ENCODE measurements around the gene TTC9B. TPM values are rescaled to one million over a fixed set of nuclear protein-coding genes. Genes with fewer than 3 reads are reported as not detected.

The TTC9B gene
- total RNA-seq, 4 donors from 2014 or later, result not detected

DNA sequence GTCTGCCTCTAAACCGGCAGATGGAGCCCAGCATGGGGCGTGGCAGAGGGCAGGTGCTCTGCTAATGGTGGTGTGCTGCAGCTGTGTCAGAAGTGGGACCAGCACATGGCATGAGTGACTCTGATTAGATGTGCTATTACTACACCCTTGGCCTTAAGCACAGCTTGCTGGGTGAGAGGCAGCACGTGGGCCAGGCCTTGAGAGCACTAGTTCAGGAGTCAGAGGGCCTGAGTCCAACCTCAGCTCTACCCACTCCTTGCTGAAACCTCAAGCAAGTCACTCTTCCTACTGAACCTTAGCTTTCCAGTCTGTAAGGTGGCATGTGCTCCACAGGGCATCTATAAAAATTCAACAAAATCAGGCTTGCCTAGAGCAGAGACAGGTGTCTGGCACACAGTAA lies 44.2 kb upstream of the TTC9B start:
- Histone ChIP-seq H3K4me1 (peaks cover 0 to 28% (median 3%) of the 10 kb centered on the region in 3 donors), H3K4me3 (no peak overlapping the region), H3K27me3 (no peaks in the 10 kb centered on the region), H3K36me3 (peaks cover 0 to 50% (median 22%) of the 10 kb centered on the region in 3 donors), H3K9me3 (no peaks in the 10 kb centered on the region), H3K27ac (no peak overlapping the region)
- no peak for DNase-seq
- TF ChIP-seq, protein P1, sequence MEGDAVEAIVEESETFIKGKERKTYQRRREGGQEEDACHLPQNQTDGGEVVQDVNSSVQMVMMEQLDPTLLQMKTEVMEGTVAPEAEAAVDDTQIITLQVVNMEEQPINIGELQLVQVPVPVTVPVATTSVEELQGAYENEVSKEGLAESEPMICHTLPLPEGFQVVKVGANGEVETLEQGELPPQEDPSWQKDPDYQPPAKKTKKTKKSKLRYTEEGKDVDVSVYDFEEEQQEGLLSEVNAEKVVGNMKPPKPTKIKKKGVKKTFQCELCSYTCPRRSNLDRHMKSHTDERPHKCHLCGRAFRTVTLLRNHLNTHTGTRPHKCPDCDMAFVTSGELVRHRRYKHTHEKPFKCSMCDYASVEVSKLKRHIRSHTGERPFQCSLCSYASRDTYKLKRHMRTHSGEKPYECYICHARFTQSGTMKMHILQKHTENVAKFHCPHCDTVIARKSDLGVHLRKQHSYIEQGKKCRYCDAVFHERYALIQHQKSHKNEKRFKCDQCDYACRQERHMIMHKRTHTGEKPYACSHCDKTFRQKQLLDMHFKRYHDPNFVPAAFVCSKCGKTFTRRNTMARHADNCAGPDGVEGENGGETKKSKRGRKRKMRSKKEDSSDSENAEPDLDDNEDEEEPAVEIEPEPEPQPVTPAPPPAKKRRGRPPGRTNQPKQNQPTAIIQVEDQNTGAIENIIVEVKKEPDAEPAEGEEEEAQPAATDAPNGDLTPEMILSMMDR (IDR thresholded peaks at IDR 0.05), result no peak
- TF ChIP-seq POLR2A (IDR thresholded peaks at IDR 0.05), result no peak
- intact Hi-C loops (cut with DNase I), result no loop called here
- 95% methylated on average over 3 of the region's 3 CpGs; no CpG with 5 or more reads in 1 of the 2 donors for WGBS, 2 donors

DNA sequence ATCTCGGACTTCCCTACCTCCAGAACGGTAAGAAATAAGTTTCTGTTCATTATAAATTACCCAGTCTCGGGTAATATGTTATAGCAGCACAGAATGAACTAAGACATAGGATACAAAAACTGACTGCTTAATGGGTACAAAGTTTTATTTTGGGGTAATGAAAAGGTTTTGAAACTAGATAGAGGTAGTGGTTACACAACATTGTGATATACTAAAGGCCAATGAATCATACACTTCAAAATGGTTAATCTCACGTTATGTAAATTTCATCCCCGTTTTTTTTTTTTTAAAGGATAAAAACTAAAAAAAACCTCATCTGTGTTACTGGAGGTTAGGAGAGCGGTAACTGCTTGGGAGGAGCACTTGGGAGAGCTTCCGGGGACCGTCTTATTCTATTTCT lies 43.4 kb upstream of the TTC9B start:
- Histone ChIP-seq H3K36me3 (peaks cover 0 to 51% (median 24%) of the 10 kb centered on the region in 3 donors), H3K9me3 (no peaks in the 10 kb centered on the region), H3K27ac (no peak overlapping the region), H3K27me3 (no peaks in the 10 kb centered on the region), H3K4me1 (peaks cover 6 to 28% (median 10%) of the 10 kb centered on the region in 3 donors), H3K4me3 (no peak overlapping the region)
- WGBS, 2 donors, result 67 to 72% methylated on average over 8 of the region's 8 CpGs
- intact Hi-C loops (cut with DNase I), result no loop called here
- DNase-seq, result no peak
- TF ChIP-seq, protein P1 (IDR thresholded peaks at IDR 0.05), result no peak
- no peak for TF ChIP-seq POLR2A (IDR thresholded peaks at IDR 0.05)

GRCh38 chr19:40257096-40257517 lies 38.9 kb upstream of the TTC9B start:
- TF ChIP-seq POLR2A (IDR thresholded peaks at IDR 0.05), result no peak
- TF ChIP-seq, protein P1 (IDR thresholded peaks at IDR 0.05), result no peak
- DNase-seq, result no peak
- intact Hi-C loops (cut with DNase I), result no loop called here
- Histone ChIP-seq H3K4me3 (no peak overlapping the region), H3K9me3 (no peaks in the 10 kb centered on the region), H3K27ac (peak overlapping the region in 2 of 4 donors; percentile 14 to 29), H3K4me1 (peaks cover 7 to 47% (median 10%) of the 10 kb centered on the region in 3 donors), H3K36me3 (peaks cover 20 to 54% (median 22%) of the 10 kb centered on the region in 3 donors), H3K27me3 (no peaks in the 10 kb centered on the region)
- WGBS, 2 donors, result 40% methylated on average over 4 of the region's 9 CpGs; no CpG with 5 or more reads in 1 of the 2 donors

- H3K27ac ChIP-seq, result peak overlapping the region in 2 of 4 donors; percentile 9 to 29
- H3K36me3 ChIP-seq, result peaks cover 20 to 58% (median 22%) of the 10 kb centered on the region in 3 donors
- no peaks in the 10 kb centered on the region for H3K9me3 ChIP-seq
- H3K4me1 ChIP-seq, result peaks cover 7 to 49% (median 10%) of the 10 kb centered on the region in 3 donors
- intact Hi-C loops (cut with DNase I), result no loop called here
- WGBS, 2 donors, result 86 to 87% methylated on average over 4 to 6 of the region's 8 CpGs
- DNase-seq, result no peak
- TF ChIP-seq POLR2A (IDR thresholded peaks at IDR 0.05), result no peak
- TF ChIP-seq, protein P1 (IDR thresholded peaks at IDR 0.05), result no peak
- H3K27me3 ChIP-seq, result no peaks in the 10 kb centered on the region
- no peak overlapping the region for H3K4me3 ChIP-seq
These were observed 38.3 kb upstream of the TTC9B start for GRCh38 chr19:40256512-40256911.

- Histone ChIP-seq H3K4me3 (no peak overlapping the region), H3K27ac (no peak overlapping the region), H3K27me3 (no peaks in the 10 kb centered on the region), H3K36me3 (peaks cover 20 to 61% (median 22%) of the 10 kb centered on the region in 3 donors), H3K4me1 (peaks cover 7 to 49% (median 10%) of the 10 kb centered on the region in 3 donors), H3K9me3 (no peaks in the 10 kb centered on the region)
- WGBS, 2 donors, result 87 to 89% methylated on average over 3 of the region's 3 CpGs
- no peak for DNase-seq
- intact Hi-C loops (cut with DNase I), result no loop called here
- TF ChIP-seq, protein P1 (IDR thresholded peaks at IDR 0.05), result no peak
These were observed 37.5 kb upstream of the TTC9B start for GRCh38 chr19:40255619-40256166.

All from esophagus squamous epithelium (tissue), 5 donors.